Stimulated activated CD4-positive, alpha-beta T cell treated with anti-CD3 and anti-CD28 coated beads, Interleukin-2, amount 100 ng/mL, for 48 hours (primary cell): ENCODE data around the gene POLR2H.

Source experiments
- DNase-seq, 2 donors: peaks; one replicate each; pipeline ENCODE4 v3.0.0-alpha.2; 2020

Gene POLR2H

GRCh38 chr3:184372911-184373310 is 11.4 kb downstream of the POLR2H start:
- no peak for DNase-seq

- no peak for DNase-seq
These were observed 11.9 kb downstream of the POLR2H start for GRCh38 chr3:184373422-184373821.

- no peak for DNase-seq
These were observed 14.4 kb downstream of the POLR2H start for GRCh38 chr3:184375747-184376461.

GRCh38 chr3:184377374-184377773 is 15.9 kb downstream of the POLR2H start:
- no peak for DNase-seq

GRCh38 chr3:184377882-184378445 is 16.5 kb downstream of the POLR2H start, which contains the start of gene THPO:
Gene THPO (minus strand): TSS chr3:184378207. CDS start chr3:184376259, 1,948 bp downstream.
- no peak for DNase-seq

GRCh38 chr3:184378651-184379357 is 17.3 kb downstream of the POLR2H start:
- DNase-seq = no peak

- no peak for DNase-seq
These were observed 18.1 kb downstream of the POLR2H start, which contains the start of gene CHRD for GRCh38 chr3:184379358-184380184. Gene CHRD (plus strand): TSS chr3:184380054. CDS start chr3:184380319, 265 bp downstream.

- DNase-seq = no peak
These were observed 18.7 kb downstream of the POLR2H start for GRCh38 chr3:184380185-184380626.

GRCh38 chr3:184380627-184381260 is 19.2 kb downstream of the POLR2H start:
- DNase-seq = no peak

- DNase-seq = no peak
These were observed 20.0 kb downstream of the POLR2H start for GRCh38 chr3:184381261-184382224.

- DNase-seq = no peak
These were observed 21.0 kb downstream of the POLR2H start for GRCh38 chr3:184382326-184383032.

- no peak for DNase-seq
These were observed 21.7 kb downstream of the POLR2H start for GRCh38 chr3:184383033-184383740.

GRCh38 chr3:184384342-184384741 is 22.8 kb downstream of the POLR2H start:
- DNase-seq = no peak

GRCh38 chr3:184384856-184385422 is 23.4 kb downstream of the POLR2H start:
- DNase-seq = no peak

GRCh38 chr3:184386047-184386806 is 24.7 kb downstream of the POLR2H start:
- no peak for DNase-seq

- no peak for DNase-seq
These were observed 25.7 kb downstream of the POLR2H start for GRCh38 chr3:184387174-184387714.

- DNase-seq = no peak
These were observed 26.8 kb downstream of the POLR2H start for GRCh38 chr3:184388164-184388935.

GRCh38 chr3:184388936-184389230 is 27.4 kb downstream of the POLR2H start:
- no peak for DNase-seq
